Measurements from ENCODE around the gene OOSP1. TPM values are rescaled to one million over a fixed set of nuclear protein-coding genes. Genes with fewer than 3 reads are reported as not detected.

The OOSP1 gene
- total RNA-seq, 3 donors from 2014 or later, result not detected

GRCh38 chr11:59960502-59961381, 22.5 kb downstream of the OOSP1 start:
- Histone ChIP-seq H3K36me3 (no peaks in the 10 kb centered on the region), H3K4me3 (no peak overlapping the region), H3K4me1 (no peaks in the 10 kb centered on the region), H3K27ac (no peak overlapping the region), H3K9me3 (no peaks in the 10 kb centered on the region), H3K27me3 (no peaks in the 10 kb centered on the region)
- intact Hi-C loops (cut with DNase I; ENCODE audit: low total_unique reads), result no loop called here
- TF ChIP-seq, protein P1, sequence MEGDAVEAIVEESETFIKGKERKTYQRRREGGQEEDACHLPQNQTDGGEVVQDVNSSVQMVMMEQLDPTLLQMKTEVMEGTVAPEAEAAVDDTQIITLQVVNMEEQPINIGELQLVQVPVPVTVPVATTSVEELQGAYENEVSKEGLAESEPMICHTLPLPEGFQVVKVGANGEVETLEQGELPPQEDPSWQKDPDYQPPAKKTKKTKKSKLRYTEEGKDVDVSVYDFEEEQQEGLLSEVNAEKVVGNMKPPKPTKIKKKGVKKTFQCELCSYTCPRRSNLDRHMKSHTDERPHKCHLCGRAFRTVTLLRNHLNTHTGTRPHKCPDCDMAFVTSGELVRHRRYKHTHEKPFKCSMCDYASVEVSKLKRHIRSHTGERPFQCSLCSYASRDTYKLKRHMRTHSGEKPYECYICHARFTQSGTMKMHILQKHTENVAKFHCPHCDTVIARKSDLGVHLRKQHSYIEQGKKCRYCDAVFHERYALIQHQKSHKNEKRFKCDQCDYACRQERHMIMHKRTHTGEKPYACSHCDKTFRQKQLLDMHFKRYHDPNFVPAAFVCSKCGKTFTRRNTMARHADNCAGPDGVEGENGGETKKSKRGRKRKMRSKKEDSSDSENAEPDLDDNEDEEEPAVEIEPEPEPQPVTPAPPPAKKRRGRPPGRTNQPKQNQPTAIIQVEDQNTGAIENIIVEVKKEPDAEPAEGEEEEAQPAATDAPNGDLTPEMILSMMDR (IDR thresholded peaks at IDR 0.05), result no peak
- TF ChIP-seq POLR2AphosphoS5 (IDR thresholded peaks at IDR 0.05) (no peak), POLR2A (IDR thresholded peaks at IDR 0.05) (no peak)
- DNase-seq (ENCODE audit: low spot score in 2 of 2), result no peak

DNA sequence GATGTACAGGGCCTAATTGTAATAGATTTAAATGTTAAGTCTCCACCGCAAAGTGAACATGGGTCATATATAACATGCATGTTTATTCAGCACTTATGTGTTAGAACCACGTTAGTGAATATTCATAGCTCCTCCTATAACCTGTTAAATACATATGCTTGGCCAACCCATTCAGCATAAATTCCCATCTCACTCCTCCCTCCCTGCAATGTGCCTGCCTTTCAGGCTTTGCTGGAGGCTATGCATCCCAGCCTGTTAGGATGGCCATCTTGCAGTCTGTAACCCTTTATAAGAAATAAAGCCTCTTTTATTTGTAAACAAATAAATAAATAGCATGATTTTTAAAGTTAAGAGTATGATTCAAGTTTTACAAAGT, 23.9 kb downstream of the OOSP1 start:
- DNase-seq (ENCODE audit: low spot score in 2 of 2), result no peak
- intact Hi-C loops (cut with DNase I; ENCODE audit: low total_unique reads), result no loop called here
- Histone ChIP-seq H3K9me3 (no peaks in the 10 kb centered on the region), H3K27ac (no peak overlapping the region), H3K27me3 (no peaks in the 10 kb centered on the region), H3K36me3 (no peaks in the 10 kb centered on the region), H3K4me3 (no peak overlapping the region), H3K4me1 (no peaks in the 10 kb centered on the region)
- TF ChIP-seq, protein P1 (IDR thresholded peaks at IDR 0.05), result no peak
- no peak for TF ChIP-seq POLR2A (IDR thresholded peaks at IDR 0.05)
- TF ChIP-seq POLR2AphosphoS5 (IDR thresholded peaks at IDR 0.05), result no peak

DNA sequence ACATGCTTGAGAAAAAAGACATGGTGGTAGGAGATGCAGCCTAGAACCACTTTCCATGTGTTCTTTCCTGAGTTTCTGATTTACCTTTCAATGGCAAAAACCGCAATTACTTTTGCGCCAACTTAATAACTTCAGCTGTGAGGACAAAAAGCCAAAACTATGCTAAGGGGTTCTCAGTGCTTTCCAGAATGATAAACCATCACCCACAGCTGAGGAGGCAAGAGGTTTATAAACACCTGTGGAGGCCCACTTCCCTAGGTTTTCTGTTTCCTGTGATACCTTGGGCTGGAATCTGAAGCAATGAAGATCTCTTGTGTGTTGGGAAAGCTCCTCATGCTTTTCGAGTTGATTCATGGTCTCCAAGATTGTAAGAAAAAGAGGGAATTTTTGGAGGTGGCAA, 25.5 kb downstream of the OOSP1 start, which contains the start of gene OOSP4A:
OOSP4A (plus strand) TSS at position 301 of the 400 bp plus-strand sequence; CDS start at position 301, 0 bp downstream.
- no peaks in the 10 kb centered on the region for H3K27me3 ChIP-seq
- no peak within 1 kb of the TSS for H3K4me3 ChIP-seq
- DNase-seq (ENCODE audit: low spot score in 2 of 2), result no peak
- intact Hi-C loops (cut with DNase I; ENCODE audit: low total_unique reads), result no loop called here
- H3K4me1 ChIP-seq, result no peaks in the 10 kb centered on the region
- no peak within 1 kb of the TSS for H3K27ac ChIP-seq
- TF ChIP-seq, protein P1 (IDR thresholded peaks at IDR 0.05), result no peak
- TF ChIP-seq POLR2A (IDR thresholded peaks at IDR 0.05) (no peak), POLR2AphosphoS5 (IDR thresholded peaks at IDR 0.05) (no peak)
- no peaks in the 10 kb centered on the region for H3K9me3 ChIP-seq
- no peaks in the 10 kb centered on the region for H3K36me3 ChIP-seq

DNA sequence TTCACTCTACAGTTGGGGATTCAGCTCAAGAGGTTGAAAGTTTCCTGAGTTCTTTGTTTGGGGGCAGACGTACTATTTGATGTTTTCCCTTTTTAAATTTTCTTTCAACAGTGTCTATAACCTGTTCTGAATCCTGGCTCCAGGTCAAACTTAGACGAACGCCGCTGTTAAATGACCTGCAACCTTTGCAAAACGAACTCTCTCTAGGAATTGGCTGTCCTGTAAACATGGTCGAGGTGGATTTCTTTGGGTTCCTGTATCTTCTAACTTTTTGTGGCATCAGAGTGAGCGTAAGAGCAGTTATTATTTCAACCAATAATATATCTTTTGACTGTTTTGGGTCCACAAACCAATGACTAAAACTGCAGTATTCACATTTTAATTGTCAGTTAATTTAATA, 27.2 kb downstream of the OOSP1 start:
- H3K4me3 ChIP-seq, result no peak overlapping the region
- H3K4me1 ChIP-seq, result no peaks in the 10 kb centered on the region

GRCh38 chr11:59966201-59966600, 28.0 kb downstream of the OOSP1 start:
- TF ChIP-seq POLR2A (IDR thresholded peaks at IDR 0.05) (no peak), POLR2AphosphoS5 (IDR thresholded peaks at IDR 0.05) (no peak)
- TF ChIP-seq, protein P1 (IDR thresholded peaks at IDR 0.05), result no peak
- Histone ChIP-seq H3K27ac (no peak overlapping the region), H3K4me3 (no peak overlapping the region), H3K27me3 (no peaks in the 10 kb centered on the region), H3K4me1 (no peaks in the 10 kb centered on the region), H3K9me3 (no peaks in the 10 kb centered on the region), H3K36me3 (no peaks in the 10 kb centered on the region)
- intact Hi-C loops (cut with DNase I; ENCODE audit: low total_unique reads), result no loop called here
- DNase-seq (ENCODE audit: low spot score in 2 of 2), result no peak

More for the DNA sequence above, 27.2 kb downstream of the OOSP1 start:
- intact Hi-C loops (cut with DNase I; ENCODE audit: low total_unique reads), result no loop called here
- Histone ChIP-seq H3K27ac (no peak overlapping the region), H3K36me3 (no peaks in the 10 kb centered on the region), H3K9me3 (no peaks in the 10 kb centered on the region), H3K27me3 (no peaks in the 10 kb centered on the region)
- TF ChIP-seq POLR2AphosphoS5 (IDR thresholded peaks at IDR 0.05) (no peak), POLR2A (IDR thresholded peaks at IDR 0.05) (no peak)
- TF ChIP-seq, protein P1 (IDR thresholded peaks at IDR 0.05), result no peak
- no peak for DNase-seq (ENCODE audit: low spot score in 2 of 2)

All from breast epithelium (tissue), 4 donors.